LNCaP clone FGC (cell line): ENCODE data around the gene ITGB3BP.

ENCODE experiments used
- DNase-seq: peaks from one replicate; pipeline ENCODE4 v3.0.0-alpha.2; 2011; ENCODE audit warnings: low read depth
- H3K4me3 ChIP-seq: 2 replicates; pipeline ENCODE4 v1.5.1; 2011; ENCODE audit warnings: mild to moderate bottlenecking, low read depth, low read length, control low read depth
- TF ChIP-seq, protein P1 (sequence below): IDR thresholded peaks from 2 replicates; pipeline ENCODE4 v1.5.1; 2012; ENCODE audit warnings: mild to moderate bottlenecking; ENCODE audit not compliant: control insufficient read depth, insufficient read depth; ENCODE audit errors: extremely low read depth

ITGB3BP gene

GRCh38 chr1:63555480-63555879 is 32.5 kb upstream of the ITGB3BP start:
- DNase-seq = peak; percentile 70
- TF ChIP-seq, protein P1, sequence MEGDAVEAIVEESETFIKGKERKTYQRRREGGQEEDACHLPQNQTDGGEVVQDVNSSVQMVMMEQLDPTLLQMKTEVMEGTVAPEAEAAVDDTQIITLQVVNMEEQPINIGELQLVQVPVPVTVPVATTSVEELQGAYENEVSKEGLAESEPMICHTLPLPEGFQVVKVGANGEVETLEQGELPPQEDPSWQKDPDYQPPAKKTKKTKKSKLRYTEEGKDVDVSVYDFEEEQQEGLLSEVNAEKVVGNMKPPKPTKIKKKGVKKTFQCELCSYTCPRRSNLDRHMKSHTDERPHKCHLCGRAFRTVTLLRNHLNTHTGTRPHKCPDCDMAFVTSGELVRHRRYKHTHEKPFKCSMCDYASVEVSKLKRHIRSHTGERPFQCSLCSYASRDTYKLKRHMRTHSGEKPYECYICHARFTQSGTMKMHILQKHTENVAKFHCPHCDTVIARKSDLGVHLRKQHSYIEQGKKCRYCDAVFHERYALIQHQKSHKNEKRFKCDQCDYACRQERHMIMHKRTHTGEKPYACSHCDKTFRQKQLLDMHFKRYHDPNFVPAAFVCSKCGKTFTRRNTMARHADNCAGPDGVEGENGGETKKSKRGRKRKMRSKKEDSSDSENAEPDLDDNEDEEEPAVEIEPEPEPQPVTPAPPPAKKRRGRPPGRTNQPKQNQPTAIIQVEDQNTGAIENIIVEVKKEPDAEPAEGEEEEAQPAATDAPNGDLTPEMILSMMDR = no peak
- no peak overlapping the region for H3K4me3 ChIP-seq

- H3K4me3 ChIP-seq = no peak overlapping the region
- no peak for DNase-seq
- TF ChIP-seq, protein P1 = no peak
These were observed 25.9 kb upstream of the ITGB3BP start for GRCh38 chr1:63548877-63549276.

DNA sequence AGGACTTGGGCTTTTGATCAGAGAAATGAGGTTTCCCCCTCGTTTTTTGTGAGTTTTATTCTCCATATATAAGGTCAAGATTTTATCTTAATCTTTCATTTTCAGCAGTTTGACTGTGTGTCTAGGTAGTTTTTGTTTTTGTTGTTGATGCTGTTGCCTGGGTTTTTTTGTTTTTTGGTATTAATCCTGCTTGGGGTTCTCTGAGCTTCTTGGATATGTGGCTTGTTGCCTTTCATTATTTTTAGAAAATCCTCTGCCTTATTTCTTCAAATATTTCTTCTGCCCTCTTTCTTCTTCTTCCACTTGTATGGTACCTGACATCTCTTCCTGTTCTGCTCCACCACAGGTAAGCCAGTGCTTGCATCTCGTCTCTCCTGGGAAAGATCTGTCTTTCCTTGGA is 25.3 kb upstream of the ITGB3BP start:
- DNase-seq = no peak
- TF ChIP-seq, protein P1 = no peak
- no peak overlapping the region for H3K4me3 ChIP-seq

GRCh38 chr1:63547621-63548294 is 24.7 kb upstream of the ITGB3BP start:
- H3K4me3 ChIP-seq = no peak overlapping the region
- DNase-seq = peak; percentile 96

GRCh38 chr1:63545780-63546179 is 22.8 kb upstream of the ITGB3BP start:
- DNase-seq = no peak
- TF ChIP-seq, protein P1 = no peak
- H3K4me3 ChIP-seq = no peak overlapping the region

More at GRCh38 chr1:63547621-63548294, 24.7 kb upstream of the ITGB3BP start:
- TF ChIP-seq, protein P1 = no peak

- no peak overlapping the region for H3K4me3 ChIP-seq
- TF ChIP-seq, protein P1 = peak; percentile 44
- DNase-seq = no peak
These were observed 14.9 kb upstream of the ITGB3BP start for GRCh38 chr1:63537940-63538339.

DNA sequence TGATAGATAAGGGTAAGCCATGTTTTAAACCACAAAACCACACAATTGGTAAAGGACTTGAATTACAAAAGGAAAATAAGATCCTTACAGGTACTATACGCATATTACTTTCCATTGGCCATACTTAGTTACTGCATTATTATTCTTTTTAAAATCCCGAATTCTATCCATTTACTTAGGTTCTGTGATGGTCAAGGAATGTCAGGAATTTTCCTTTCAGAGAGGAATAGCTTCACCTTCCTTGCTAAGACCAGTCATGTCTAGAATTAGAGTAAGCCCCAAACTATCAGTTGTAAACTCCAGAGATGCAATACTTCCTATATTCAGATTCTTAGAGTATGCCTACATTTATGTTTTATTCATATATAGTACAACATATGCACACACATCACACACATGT is 14.0 kb upstream of the ITGB3BP start:
- no peak for DNase-seq
- H3K4me3 ChIP-seq = no peak overlapping the region
- TF ChIP-seq, protein P1 = no peak
